A673 (cell line): ENCODE results near the gene GRM3. TPM values are rescaled to one million over a fixed set of nuclear protein-coding genes. Genes with fewer than 3 reads are reported as not detected.

ENCODE experiments used
- BruUV-seq: library from RNA; stranded (reverse); fragments of 400-500 nt; replicated peaks from 2 replicates; lab custom pipeline; 2021; lab: Mats Ljungman, UMichigan
- CTCF ChIA-PET: fragments of 300-600 bp; sonication (Branson Sonifier 250); formaldehyde crosslinking; loops from one replicate; lab custom pipeline; 2022; ENCODE audit warnings: antibody characterized with exemption; lab: Charles Lee
- POLR2A ChIA-PET: fragments of 300-600 bp; sonication (Branson Sonifier 250); formaldehyde crosslinking; loops from one replicate; lab custom pipeline; 2022; ENCODE audit warnings: antibody characterized with exemption; ENCODE audit not compliant: low non-redundant PET; lab: Charles Lee
- DNase-seq: peaks from one replicate; pipeline ENCODE4 v3.0.0-alpha.2; 2015; ENCODE audit warnings: low spot score
- H3K27ac ChIP-seq: fragments of 200-600 bp; sonication (generic); 2 replicates; pipeline ENCODE4 v1.5.1; 2016; ENCODE audit warnings: mixed run types, low read depth, mild to moderate bottlenecking, mixed read lengths, antibody characterized with exemption, low read length; ENCODE audit not compliant: poor library complexity, severe bottlenecking
- H3K27me3 ChIP-seq: fragments of 200-600 bp; sonication (generic); replicated peaks from 2 replicates; pipeline ENCODE4 v1.6.1; 2017; ENCODE audit warnings: mixed run types, low read depth, mild to moderate bottlenecking, mixed read lengths, antibody characterized with exemption, low read length; ENCODE audit not compliant: insufficient read depth, poor library complexity
- H3K36me3 ChIP-seq: fragments of 200-600 bp; sonication (generic); 2 replicates; pipeline ENCODE4 v1.6.1; 2016; ENCODE audit warnings: mixed run types, mild to moderate bottlenecking, mixed read lengths, antibody characterized with exemption, low read length; ENCODE audit not compliant: insufficient read depth, poor library complexity, severe bottlenecking
- H3K4me1 ChIP-seq: fragments of 200-600 bp; sonication (generic); 2 replicates; pipeline ENCODE4 v1.6.1; 2017; ENCODE audit warnings: mixed run types, mild to moderate bottlenecking, mixed read lengths, antibody characterized with exemption, low read length; ENCODE audit not compliant: insufficient read depth, poor library complexity, severe bottlenecking
- H3K4me3 ChIP-seq: fragments of 200-600 bp; sonication (generic); 2 replicates; pipeline ENCODE4 v1.5.1; 2016; ENCODE audit warnings: low read depth, mixed run types, mild to moderate bottlenecking, mixed read lengths, low read length; ENCODE audit not compliant: poor library complexity, severe bottlenecking
- H3K9me3 ChIP-seq: fragments of 200-600 bp; sonication (generic); 2 replicates; pipeline ENCODE4 v1.6.1; 2016; ENCODE audit warnings: mixed run types, low read depth, mild to moderate bottlenecking, mixed read lengths, antibody characterized with exemption, low read length; ENCODE audit not compliant: poor library complexity, severe bottlenecking
- CTCF ChIP-seq: fragments of 300-800, 200-600 bp; sonication (generic); conservative IDR thresholded peaks from 2 replicates; pipeline ENCODE4 v1.5.1; 2017; ENCODE audit warnings: low read depth, mild to moderate bottlenecking, antibody characterized with exemption, low read length, moderate library complexity, mixed read lengths
- EZH2 ChIP-seq: fragments of 200-600 bp; sonication (generic); IDR thresholded peaks from 2 replicates; pipeline ENCODE4 v1.6.1; 2017; ENCODE audit warnings: borderline replicate concordance, low read depth, mild to moderate bottlenecking, mixed read lengths, antibody characterized with exemption, low read length; ENCODE audit not compliant: poor library complexity, severe bottlenecking
- intact Hi-C: fragments of 100-400 bp; cut with micrococcal nuclease; formaldehyde crosslinking; loops from one replicate; pipeline ENCODE4 v1.10.0; 2022; ENCODE audit not compliant: unreplicated experiment
- total RNA-seq: library from RNA; stranded (reverse); gene quantifications from 2 replicates; pipeline ENCODE4 v1.2.3, GENCODE V29; 2021

Gene GRM3
- total RNA-seq, 1 experiment from 2014 or later: not detected

- ChIA-PET POLR2A (no interaction called here), CTCF (no interaction called here)
- no TSS peak for BruUV-seq
- no peak overlapping the region for H3K27ac ChIP-seq
- H3K36me3 ChIP-seq: no peaks in the 10 kb centered on the region
- H3K4me3 ChIP-seq: no peak overlapping the region
- no peaks in the 10 kb centered on the region for H3K9me3 ChIP-seq
- no peaks in the 10 kb centered on the region for H3K27me3 ChIP-seq
- intact Hi-C loops: no loop called here
- DNase-seq: no peak
- no peaks in the 10 kb centered on the region for H3K4me1 ChIP-seq
- no peak for TF ChIP-seq EZH2
- no peak for TF ChIP-seq CTCF
Measured at GRCh38 chr7:86846494-86847190, 202.9 kb downstream of the GRM3 start.

GRCh38 chr7:86848226-86848625 lies 204.5 kb downstream of the GRM3 start:
- Histone ChIP-seq H3K9me3 (no peaks in the 10 kb centered on the region), H3K27ac (no peak overlapping the region), H3K36me3 (no peaks in the 10 kb centered on the region), H3K4me3 (no peak overlapping the region), H3K27me3 (no peaks in the 10 kb centered on the region), H3K4me1 (no peaks in the 10 kb centered on the region)
- ChIA-PET POLR2A (no interaction called here), CTCF (no interaction called here)
- no TSS peak for BruUV-seq
- no peak for TF ChIP-seq CTCF
- TF ChIP-seq EZH2: no peak
- intact Hi-C loops: no loop called here
- DNase-seq: no peak

- POLR2A ChIA-PET: no interaction called here
- CTCF ChIA-PET: no interaction called here
Measured at GRCh38 chr7:86851566-86851965, 207.9 kb downstream of the GRM3 start.

More at GRCh38 chr7:86851566-86851965, 207.9 kb downstream of the GRM3 start:
- H3K27ac ChIP-seq: no peak overlapping the region
- intact Hi-C loops: no loop called here
- no peak for DNase-seq
- H3K36me3 ChIP-seq: no peaks in the 10 kb centered on the region
- TF ChIP-seq CTCF (no peak), EZH2 (no peak)
- H3K27me3 ChIP-seq: no peaks in the 10 kb centered on the region
- no peaks in the 10 kb centered on the region for H3K9me3 ChIP-seq
- BruUV-seq: no TSS peak
- no peaks in the 10 kb centered on the region for H3K4me1 ChIP-seq
- no peak overlapping the region for H3K4me3 ChIP-seq
